SKM-1 (cell line): ENCODE measurements around the gene MAMDC4.

Source experiments
- DNase-seq: peaks from one replicate; lab custom pipeline; 2025; ENCODE audit not compliant: unreplicated experiment; lab: John Stamatoyannopoulos, UW

Gene MAMDC4

DNA sequence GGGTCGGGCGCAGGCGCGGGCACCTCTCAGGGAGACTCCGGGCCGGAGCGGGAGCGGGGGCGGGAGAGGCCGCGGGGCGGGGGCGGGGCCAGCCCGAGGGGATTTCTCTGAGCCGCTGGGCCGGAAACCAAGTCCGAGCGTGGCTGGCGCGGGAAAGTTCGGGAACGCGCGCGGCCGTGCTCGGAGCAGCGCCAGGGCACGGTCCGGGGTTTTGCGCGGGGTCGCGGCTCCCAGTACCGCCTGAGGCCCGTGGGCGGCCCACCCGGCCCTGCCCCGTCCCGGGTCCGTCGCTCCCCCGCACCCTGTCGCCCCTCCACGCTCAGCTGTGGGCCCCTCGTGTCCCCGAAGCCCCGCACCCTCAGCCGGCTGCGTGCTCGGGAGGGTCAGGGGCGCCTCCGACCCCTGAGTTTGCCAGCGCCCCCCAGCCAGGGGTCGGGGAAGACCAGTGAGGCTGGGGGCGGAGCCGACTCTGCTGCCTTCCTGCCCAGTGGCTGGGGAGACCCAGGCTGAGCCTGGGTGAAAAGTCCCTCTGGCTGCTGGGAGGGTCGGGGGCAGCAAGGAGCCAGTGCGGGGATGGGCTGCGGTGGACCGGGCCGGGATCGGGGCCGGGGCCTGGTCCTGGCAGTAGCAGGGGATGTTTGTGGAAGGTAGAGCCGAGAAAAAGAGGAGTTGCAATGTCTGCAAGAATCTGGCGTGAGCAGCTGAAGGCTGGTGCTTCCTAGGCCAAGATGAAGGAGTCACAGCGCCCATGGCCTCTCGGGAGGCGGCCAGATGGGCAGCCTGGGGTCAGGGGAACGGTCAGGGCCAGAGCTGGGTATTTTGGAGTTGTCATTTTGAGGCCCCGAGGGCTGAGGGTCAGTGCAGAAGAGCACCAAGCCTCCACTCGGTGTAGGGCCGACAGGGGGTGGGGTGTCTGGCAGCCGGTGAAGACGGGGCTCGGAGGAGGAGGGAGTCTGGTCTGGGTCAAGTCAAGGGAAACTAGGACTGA, 34.8 kb downstream of the MAMDC4 start:
- no peak for DNase-seq

DNA sequence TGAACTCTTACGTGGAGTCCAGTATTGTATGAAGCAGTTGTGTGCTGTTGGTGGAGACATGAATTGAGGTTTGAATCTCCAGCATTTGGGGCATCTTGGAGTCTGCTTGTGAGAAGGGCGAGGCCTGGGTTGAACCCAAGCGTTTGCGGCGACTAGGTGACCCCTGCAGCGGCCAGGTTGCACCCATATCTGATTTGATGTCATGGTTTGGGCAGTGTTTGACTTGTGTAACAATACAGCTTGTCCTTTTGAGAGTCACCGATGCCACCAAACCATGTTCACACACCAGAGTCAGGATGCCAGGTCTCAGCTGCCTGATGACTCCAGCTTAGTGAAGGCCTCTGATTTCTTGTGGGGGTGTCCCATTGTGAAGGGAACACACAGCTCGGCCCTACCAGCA, 36.3 kb downstream of the MAMDC4 start:
- no peak for DNase-seq

DNA sequence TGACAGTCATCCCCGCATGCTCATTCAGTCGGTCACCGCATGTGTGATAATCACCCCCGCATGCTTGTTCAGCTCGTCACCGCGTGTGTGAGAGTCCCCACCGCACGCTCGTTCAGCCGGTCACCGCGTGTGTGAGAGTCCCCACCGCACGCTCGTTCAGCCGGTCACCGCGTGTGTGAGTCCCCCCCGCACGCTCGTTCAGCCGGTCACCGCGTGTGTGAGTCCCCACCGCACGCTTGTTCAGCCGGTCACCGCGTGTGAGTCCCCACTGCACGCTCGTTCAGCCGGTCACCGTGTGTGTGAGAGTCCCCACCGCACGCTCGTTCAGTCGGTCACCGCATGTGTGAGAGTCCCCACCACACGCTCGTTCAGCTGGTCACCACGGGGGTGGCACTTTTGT, 37.7 kb downstream of the MAMDC4 start:
- no peak for DNase-seq

DNA sequence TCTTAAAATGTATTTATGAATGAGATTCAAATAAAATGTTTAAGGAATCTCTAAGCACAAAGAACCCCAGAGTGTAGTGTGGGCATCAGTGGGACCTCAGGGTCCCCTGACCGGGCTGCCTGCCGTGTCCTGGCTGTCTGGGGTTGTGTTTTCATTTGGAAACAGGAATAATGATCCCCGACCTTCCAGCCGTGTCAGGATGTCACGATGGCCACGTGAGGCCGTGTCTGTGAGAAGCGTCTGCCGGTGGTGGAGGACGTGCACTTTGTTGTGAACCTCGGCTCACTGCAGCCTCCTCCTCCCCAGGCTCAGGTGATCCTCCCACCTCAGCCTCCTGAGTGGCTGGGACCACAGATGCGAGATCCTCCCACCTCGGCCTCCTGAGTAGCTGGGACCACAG, 38.5 kb downstream of the MAMDC4 start:
- no peak for DNase-seq

DNA sequence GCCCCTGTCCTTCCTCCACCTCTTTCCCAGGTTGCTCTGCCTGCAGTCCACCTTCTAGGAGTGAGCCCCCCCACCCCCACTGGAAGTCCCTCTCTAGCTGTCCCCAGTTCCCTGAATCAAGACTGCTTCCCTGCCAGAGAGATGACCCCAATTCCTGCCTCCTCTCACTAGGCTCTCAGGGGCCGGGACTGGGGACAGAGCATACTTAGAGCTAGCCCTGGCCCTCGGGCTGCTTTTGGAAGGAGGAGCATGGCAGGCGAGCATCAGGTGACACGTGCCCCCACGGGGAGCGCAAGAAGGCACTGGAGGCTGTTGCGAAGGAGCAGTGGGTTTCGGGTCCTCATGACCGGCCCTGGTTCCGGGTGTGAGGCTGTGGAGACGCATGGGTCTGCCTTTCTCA, 43.9 kb downstream of the MAMDC4 start:
- DNase-seq = no peak

DNA sequence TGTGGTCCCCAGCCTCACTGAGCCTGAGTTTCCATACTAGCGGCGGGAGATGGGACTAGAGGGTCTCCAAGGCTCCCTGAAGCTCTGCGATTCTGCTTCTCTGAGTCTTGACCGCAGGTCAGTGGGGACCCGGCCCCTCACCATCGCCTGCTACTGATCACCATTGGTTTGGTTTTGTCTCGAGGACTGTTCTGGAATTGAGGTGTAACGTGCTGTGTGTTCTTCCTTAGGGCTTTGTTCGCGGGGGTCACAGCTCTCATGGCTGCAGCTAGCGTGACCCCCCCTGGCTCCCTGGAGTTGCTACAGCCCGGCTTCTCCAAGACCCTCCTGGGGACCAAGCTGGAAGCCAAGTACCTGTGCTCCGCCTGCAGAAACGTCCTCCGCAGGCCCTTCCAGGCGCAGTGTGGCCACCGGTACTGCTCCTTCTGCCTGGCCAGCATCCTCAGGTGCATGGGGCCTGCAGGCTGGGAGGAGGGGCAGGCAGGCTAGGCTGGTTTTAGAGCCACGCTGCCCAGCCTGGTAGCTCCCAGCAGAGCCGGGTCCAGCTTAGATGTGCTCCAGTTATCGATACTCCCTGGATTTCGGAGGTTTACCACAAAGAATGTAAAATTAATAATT, 46.4 kb downstream of the MAMDC4 start:
- no peak for DNase-seq

DNA sequence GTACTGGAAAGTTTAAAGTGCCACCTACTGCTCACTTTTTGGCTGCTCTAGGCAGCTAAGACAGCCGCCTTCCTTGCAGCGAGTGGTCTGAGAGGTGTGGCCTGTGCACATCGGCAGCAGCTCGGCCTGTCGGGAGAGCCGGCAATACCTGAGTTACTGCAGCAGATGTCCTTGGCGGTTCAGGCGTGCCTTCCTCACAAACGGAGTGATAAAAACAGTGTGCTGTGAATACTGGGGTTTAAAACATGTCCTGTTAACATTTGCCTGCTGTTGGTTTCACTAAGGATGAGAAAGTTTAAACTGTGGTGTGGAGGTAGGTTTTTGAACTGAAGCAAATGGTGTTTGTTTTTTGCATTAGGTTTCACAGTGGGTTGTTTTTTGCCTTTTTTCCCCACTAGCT, 47.0 kb downstream of the MAMDC4 start:
- no peak for DNase-seq

DNA sequence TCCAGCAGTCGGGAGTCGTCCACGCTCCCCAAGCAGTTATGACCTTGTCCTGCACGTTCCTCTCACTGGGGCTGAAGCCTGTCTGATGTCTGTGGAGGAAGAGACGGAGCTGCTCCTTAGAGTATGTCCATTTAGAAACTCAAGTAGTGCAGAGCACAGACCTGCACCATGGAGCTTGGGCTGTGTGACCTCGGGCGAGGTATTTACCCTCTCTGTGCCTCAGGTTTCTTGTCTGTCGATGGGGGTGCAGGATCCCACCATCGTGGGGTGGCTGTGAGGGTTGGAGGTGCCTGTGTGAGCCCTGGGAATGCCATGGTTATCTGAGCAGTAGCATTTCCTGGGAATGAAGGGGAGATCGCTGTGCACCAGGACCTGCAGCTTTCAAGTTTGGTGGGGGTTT, 48.4 kb downstream of the MAMDC4 start:
- DNase-seq = no peak

DNA sequence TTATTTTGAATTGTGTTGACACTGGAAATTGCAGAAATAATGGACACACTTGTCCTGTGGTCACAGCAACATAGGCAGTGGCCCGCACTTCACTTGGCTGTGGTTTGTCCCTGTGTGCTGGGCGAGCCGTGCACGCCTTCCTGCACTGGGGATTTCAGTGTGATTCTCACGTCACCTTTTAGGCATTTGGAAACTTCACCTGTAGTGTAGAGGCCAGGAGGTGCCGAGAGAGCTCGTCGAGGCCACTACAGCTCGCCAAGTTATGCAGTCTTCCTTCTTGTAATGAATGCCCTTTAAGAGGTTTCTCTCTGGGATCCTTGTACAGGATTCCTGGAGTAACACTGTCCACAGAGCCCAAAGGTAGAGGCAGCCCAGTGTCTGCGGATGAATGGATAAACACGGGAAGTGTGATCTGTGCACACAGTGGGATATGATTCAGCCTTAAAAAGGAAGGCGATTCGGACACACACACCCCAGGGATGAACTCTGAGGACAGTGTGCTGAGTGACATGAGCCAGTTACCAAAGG, 48.9 kb downstream of the MAMDC4 start:
- no peak for DNase-seq

DNA sequence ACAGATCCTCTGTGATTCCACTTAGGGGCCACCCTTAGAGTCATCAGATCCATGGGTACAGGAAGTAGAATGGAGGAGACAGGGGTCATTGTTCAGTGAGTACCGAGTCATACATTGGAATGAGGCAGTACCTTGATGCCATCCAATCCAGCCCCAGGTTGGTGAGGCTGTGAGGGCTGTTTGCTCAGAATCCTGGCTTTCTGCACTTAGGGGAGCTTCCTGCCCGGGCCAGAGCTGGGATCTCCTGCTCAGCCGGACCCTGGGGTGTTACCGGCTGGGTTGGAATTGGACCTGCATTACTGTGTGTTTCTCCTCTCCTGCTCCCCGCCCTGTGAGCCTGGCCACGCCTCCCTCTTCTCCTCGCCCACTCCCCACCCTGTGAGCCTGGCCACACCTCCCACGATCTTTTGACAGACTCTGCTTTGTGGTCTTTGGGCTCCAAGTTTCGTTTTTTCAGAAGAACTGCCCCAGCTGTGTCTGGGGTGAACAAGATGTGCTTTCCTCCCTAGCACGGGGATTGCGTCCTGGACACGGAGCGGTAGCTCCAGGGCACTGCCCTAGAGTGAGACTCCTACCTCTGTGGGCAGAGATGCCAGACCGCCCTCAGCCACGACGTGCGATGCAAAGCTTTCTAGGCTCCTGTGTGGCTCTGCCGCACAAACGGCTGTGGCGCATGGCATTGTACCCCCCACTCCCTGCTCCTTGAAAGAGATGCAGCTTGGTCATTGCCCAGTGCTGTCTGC, 49.5 kb downstream of the MAMDC4 start:
- DNase-seq = no peak

DNA sequence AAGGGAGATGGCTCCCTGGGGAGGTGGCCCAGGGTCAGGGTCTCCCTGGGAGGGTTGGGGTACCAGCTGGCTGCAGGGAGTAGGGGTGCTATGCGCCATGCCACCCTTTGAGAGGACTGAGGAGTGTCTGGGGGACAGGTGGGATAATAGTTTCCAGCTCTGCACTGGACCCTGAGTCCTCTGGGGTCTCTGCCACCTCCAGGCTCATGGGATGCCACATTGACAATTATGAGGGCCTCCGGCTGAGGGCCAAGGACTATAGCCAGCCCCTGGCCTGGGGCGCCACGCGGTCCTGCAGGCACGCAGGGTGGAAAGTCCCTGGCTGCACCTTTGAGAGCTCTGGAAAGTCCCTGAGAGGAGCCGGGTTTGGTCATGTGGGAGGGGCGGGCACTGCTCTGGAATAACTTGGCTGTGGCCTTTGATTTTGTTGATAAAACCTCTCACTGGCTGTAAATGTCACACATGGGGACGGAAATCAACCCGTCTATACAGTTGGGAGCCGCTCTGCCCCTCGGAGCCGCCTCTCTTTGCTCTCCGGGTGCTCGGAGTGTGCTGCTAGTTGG, 50.2 kb downstream of the MAMDC4 start:
- DNase-seq = no peak

DNA sequence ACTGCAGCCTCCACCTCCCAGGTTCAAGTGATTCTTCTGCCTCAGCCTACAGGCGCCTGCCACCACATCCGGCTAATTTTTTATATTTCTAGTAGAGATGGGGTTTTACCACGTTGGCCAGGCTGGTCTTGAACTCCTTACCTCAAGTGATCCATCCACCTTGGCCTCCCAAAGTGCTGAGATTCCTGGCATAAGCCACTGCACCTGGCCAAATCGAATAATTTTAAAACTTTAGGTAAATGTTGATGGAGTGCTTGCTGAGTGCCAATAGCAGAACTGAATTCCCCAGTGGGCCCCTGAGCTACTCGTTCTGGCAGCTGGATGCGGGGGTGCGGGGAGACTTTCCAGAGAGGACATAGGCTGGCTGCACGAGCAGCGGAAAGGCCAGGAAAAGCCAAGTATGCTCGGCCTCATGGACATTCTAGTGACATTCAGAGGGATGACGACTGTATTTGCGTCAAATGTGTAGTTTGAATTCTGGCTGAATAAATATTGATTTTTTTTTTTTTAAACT, 51.0 kb downstream of the MAMDC4 start:
- no peak for DNase-seq

DNA sequence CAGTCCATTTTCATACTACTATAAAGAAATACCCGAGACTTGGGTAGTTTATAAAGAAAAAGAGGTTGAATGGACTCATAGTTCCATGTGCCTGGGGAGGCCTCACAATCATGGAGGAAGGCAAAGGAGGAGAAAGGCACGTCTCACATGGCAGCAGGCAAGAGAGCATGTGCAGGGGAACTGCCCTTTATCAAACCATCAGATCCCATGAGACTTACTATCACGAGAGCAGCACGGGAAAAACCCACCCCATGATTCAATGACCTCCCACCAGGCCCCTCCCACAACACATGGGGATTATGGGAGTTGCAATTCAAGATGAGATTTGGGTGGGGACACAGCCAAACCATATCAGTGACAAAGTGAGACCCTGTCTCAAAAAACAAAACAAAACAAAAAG, 54.1 kb downstream of the MAMDC4 start:
- no peak for DNase-seq

DNA sequence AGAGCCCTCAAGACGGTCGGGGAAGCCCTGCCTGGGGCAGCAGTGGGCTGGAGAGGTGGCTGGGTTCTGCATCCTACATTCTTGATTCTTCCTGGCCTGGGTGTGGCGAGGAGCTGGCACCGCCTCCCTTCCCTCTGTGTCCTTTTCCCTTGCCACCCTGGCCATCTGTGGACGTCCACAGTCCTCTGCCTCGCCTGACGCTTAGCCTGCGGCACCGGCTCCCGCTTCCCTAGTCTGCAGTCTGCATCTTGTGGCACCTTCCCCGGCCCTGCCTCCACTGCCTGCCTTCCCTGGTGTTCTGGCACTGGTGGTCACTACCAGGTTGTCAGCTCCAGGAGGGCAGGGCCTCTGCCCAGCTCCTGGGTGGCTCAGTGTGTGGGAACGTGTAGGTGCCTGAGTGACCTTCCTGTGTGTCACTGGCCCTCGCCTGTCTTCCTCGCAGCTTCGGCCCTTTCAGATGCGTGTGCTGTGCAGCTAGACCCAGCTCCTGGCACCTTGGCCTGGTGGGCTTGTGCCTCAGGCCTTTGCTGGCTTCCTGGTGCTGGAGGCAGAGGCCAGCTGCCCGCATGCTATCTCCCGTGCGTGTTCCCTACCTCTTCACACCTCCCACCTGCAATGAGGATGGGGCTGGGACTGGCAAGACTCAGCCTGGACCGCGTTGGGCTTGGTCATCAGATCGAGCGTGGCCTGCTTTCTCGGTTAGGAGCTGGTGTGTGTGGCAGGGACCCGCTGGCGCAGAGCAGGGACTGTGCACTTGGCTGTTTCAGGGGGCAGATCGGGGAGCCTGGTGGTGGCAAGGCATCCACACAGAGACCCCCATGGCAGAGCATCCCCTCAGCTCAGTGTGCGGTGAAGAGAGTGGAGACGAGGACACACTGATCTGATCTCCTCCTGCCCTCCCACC, 55.1 kb downstream of the MAMDC4 start:
- no peak for DNase-seq
